CD4-positive, alpha-beta memory T cell (primary cell): ENCODE data around the gene EFR3B. TPM values are rescaled to one million over a fixed set of nuclear protein-coding genes. Genes with fewer than 3 reads are reported as not detected.

Experiments
- CTCF ChIA-PET: fragments of 350-600 bp; sonication (Branson Sonifier 250); formaldehyde crosslinking; loops from one replicate; lab custom pipeline; 2021; ENCODE audit warnings: inconsistent platforms; ENCODE audit not compliant: partially characterized antibody; lab: Charles Lee
- POLR2A ChIA-PET: fragments of 350-600 bp; sonication (Branson Sonifier 250); formaldehyde crosslinking; loops from one replicate; lab custom pipeline; 2021; ENCODE audit not compliant: partially characterized antibody; lab: Charles Lee
- DNase-seq, 5 donors: peaks; one replicate each; pipeline versions ENCODE4 v3.0.0 to v3.0.0-alpha.2; 2020 to 2022; ENCODE audit warnings: mixed read lengths in 1 of 5
- H3K27ac ChIP-seq: one replicate; pipeline ENCODE4 v1.7.0; 2013; ENCODE audit warnings: low read depth, low read length
- H3K27me3 ChIP-seq: 2 replicates; pipeline ENCODE4 v1.7.0; 2013; ENCODE audit warnings: mild to moderate bottlenecking, low read length, moderate library complexity; ENCODE audit not compliant: insufficient read depth
- H3K36me3 ChIP-seq: 2 replicates; pipeline ENCODE4 v1.7.0; 2013; ENCODE audit warnings: mild to moderate bottlenecking, low read length, moderate library complexity; ENCODE audit not compliant: insufficient read depth
- H3K4me1 ChIP-seq: 2 replicates; pipeline ENCODE4 v1.7.0; 2013; ENCODE audit warnings: mild to moderate bottlenecking, low read length, moderate library complexity; ENCODE audit not compliant: insufficient read depth
- H3K4me3 ChIP-seq, 2 donors: one replicate each; pipeline ENCODE4 v1.7.0; 2013; ENCODE audit warnings: low read length in 2 of 2, mild to moderate bottlenecking in 1 of 2
- H3K9me3 ChIP-seq, 2 donors: one replicate each; pipeline ENCODE4 v1.7.0; 2013; ENCODE audit warnings: low read length in 2 of 2, control low read depth in 1 of 2; ENCODE audit not compliant: control insufficient read depth in 1 of 2
- H3K27ac Mint-ChIP-seq, 7 donors: one replicate each; pipeline ENCODE4 v1.8.0; 2020 to 2021; ENCODE audit warnings: mixed read lengths in 7 of 7, mild to moderate bottlenecking in 6 of 7, inconsistent platforms in 3 of 7, moderate library complexity in 3 of 7
- H3K27me3 Mint-ChIP-seq, 2 donors: one replicate each; pipeline ENCODE4 v1.8.0; 2020 to 2021; ENCODE audit warnings: mixed read lengths in 2 of 2
- H3K36me3 Mint-ChIP-seq, 2 donors: one replicate each; pipeline ENCODE4 v1.8.0; 2020 to 2021; ENCODE audit warnings: mixed read lengths in 2 of 2, inconsistent platforms in 1 of 2, mild to moderate bottlenecking in 1 of 2
- H3K4me1 Mint-ChIP-seq, 4 donors: one replicate each; pipeline ENCODE4 v1.8.0; 2020 to 2021; ENCODE audit warnings: mixed read lengths in 4 of 4, mild to moderate bottlenecking in 1 of 4
- H3K4me3 Mint-ChIP-seq, 8 donors: one replicate each; pipeline ENCODE4 v1.8.0; 2020 to 2021; ENCODE audit warnings: mixed read lengths in 8 of 8, mild to moderate bottlenecking in 7 of 8, moderate library complexity in 6 of 8, inconsistent platforms in 3 of 8
- H3K9me3 Mint-ChIP-seq, 8 donors: one replicate each; pipeline ENCODE4 v1.8.0; 2020 to 2021; ENCODE audit warnings: mixed read lengths in 8 of 8, mild to moderate bottlenecking in 5 of 8, inconsistent platforms in 3 of 8, moderate library complexity in 1 of 8
- intact Hi-C: fragments of 100-400 bp; cut with micrococcal nuclease; formaldehyde crosslinking; loops from one replicate; pipeline ENCODE4 v1.15.1; 2023
- polyA plus RNA-seq, 2 donors: library from polyadenylated mRNA; unstranded; fragments of 300-500 nt; fragmentation: Illumina TruSeq; gene quantifications; one replicate each; pipeline ENCODE4 v1.2.3, GENCODE V29; 2021
- total RNA-seq, 2 experiments: library from RNA; stranded (reverse); gene quantifications; one replicate each; pipeline ENCODE4 v1.2.3, GENCODE V29; 2021

Gene EFR3B
- total and polyA plus RNA-seq, 4 experiments from 2014 or later: 0.07 to 0.14 (median 0.12) TPM; not detected in 1

DNA sequence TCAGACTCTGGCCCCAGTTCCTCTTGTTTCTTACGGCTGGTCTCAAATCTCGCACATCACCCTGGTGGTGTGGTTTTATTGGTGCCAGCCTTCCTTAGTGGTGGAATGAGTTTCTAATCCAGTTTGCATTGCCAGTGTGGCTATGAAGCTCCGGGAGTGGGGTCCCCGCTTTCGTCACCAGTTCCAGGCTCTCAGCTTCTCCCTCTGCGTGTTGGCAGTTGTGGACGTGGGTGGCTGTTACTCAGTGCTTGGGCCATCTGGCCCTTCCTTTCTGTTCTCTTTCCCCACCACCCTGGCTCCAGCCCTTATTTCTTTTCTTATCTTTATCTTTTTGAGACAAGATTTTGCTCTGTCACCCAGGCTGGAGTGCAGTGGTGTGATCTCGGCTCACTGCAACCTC, 30.1 kb downstream of the EFR3B start:
- no peak overlapping the region for H3K4me3 Mint-ChIP-seq

GRCh38 chr2:25072606-25073005, 30.7 kb downstream of the EFR3B start:
- CTCF ChIA-PET: interaction anchor here (1.4 kb wide), 1 partner anchor 11 kb away, joined by 4 read pairs; no protein-coding TSS in a partner anchor
- Histone ChIP-seq H3K27me3 (peaks cover 8% of the 10 kb centered on the region), H3K36me3 (no peaks in the 10 kb centered on the region), H3K4me3 (no peak overlapping the region), H3K4me1 (no peaks in the 10 kb centered on the region), H3K9me3 (no peaks in the 10 kb centered on the region), H3K27ac (no peak overlapping the region)
- Mint-ChIP-seq H3K27ac (no peak overlapping the region), H3K27me3 (peaks cover 11 to 12% of the 10 kb centered on the region in 2 donors), H3K4me3 (no peak overlapping the region), H3K4me1 (no peaks in the 10 kb centered on the region), H3K9me3 (no peaks in the 10 kb centered on the region), H3K36me3 (no peaks in the 10 kb centered on the region)
- no peak for DNase-seq
- POLR2A ChIA-PET: no interaction called here
- intact Hi-C loops: no loop called here

More for the DNA sequence above, 30.1 kb downstream of the EFR3B start:
- intact Hi-C loops: no loop called here
- POLR2A ChIA-PET: no interaction called here
- no peaks in the 10 kb centered on the region for H3K4me1 ChIP-seq
- no peak for DNase-seq
- no peaks in the 10 kb centered on the region for H3K36me3 ChIP-seq
- no peak overlapping the region for H3K27ac ChIP-seq
- peaks cover 11 to 13% of the 10 kb centered on the region in 2 donors for H3K27me3 Mint-ChIP-seq
- H3K27ac Mint-ChIP-seq: peak overlapping the region in 1 of 7 donors; percentile 30
- no peaks in the 10 kb centered on the region for H3K9me3 ChIP-seq
- no peak overlapping the region for H3K4me3 ChIP-seq
- peaks cover 0 to 2% of the 10 kb centered on the region in 2 donors for H3K36me3 Mint-ChIP-seq
- no peaks in the 10 kb centered on the region for H3K4me1 Mint-ChIP-seq
- CTCF ChIA-PET: interaction anchor here (0.6 to 1.4 kb wide), 2 partner anchors 11 to 449 kb away, joined by 3 to 4 read pairs; no protein-coding TSS in a partner anchor
- peaks cover 8% of the 10 kb centered on the region for H3K27me3 ChIP-seq
- peaks cover 0 to 3% (median 0%) of the 10 kb centered on the region in 8 donors for H3K9me3 Mint-ChIP-seq

GRCh38 chr2:25073025-25073424, 31.1 kb downstream of the EFR3B start:
- Histone ChIP-seq H3K4me1 (no peaks in the 10 kb centered on the region), H3K27me3 (peaks cover 8% of the 10 kb centered on the region), H3K36me3 (no peaks in the 10 kb centered on the region), H3K27ac (no peak overlapping the region), H3K9me3 (no peaks in the 10 kb centered on the region), H3K4me3 (no peak overlapping the region)
- H3K27ac Mint-ChIP-seq: no peak overlapping the region
- intact Hi-C loops: no loop called here
- peaks cover 13 to 14% of the 10 kb centered on the region in 2 donors for H3K27me3 Mint-ChIP-seq
- no peaks in the 10 kb centered on the region for H3K4me1 Mint-ChIP-seq
- ChIA-PET POLR2A (no interaction called here), CTCF (no interaction called here)
- no peak overlapping the region for H3K4me3 Mint-ChIP-seq
- no peaks in the 10 kb centered on the region for H3K36me3 Mint-ChIP-seq
- H3K9me3 Mint-ChIP-seq: no peaks in the 10 kb centered on the region
- no peak for DNase-seq

GRCh38 chr2:25073914-25074313, 32.0 kb downstream of the EFR3B start:
- H3K36me3 Mint-ChIP-seq: no peaks in the 10 kb centered on the region
- H3K4me1 Mint-ChIP-seq: no peaks in the 10 kb centered on the region
- peak overlapping the region in 2 of 7 donors; percentile 15 to 26 for H3K27ac Mint-ChIP-seq
- peaks cover 15 to 19% of the 10 kb centered on the region in 2 donors for H3K27me3 Mint-ChIP-seq
- no peak overlapping the region for H3K4me3 ChIP-seq
- H3K36me3 ChIP-seq: no peaks in the 10 kb centered on the region
- ChIA-PET CTCF (no interaction called here), POLR2A (no interaction called here)
- H3K4me3 Mint-ChIP-seq: no peak overlapping the region
- H3K27me3 ChIP-seq: peaks cover 13% of the 10 kb centered on the region
- H3K9me3 ChIP-seq: no peaks in the 10 kb centered on the region
- H3K27ac ChIP-seq: no peak overlapping the region
- no peaks in the 10 kb centered on the region for H3K9me3 Mint-ChIP-seq
- no peak for DNase-seq
- no peaks in the 10 kb centered on the region for H3K4me1 ChIP-seq
- intact Hi-C loops: no loop called here

DNA sequence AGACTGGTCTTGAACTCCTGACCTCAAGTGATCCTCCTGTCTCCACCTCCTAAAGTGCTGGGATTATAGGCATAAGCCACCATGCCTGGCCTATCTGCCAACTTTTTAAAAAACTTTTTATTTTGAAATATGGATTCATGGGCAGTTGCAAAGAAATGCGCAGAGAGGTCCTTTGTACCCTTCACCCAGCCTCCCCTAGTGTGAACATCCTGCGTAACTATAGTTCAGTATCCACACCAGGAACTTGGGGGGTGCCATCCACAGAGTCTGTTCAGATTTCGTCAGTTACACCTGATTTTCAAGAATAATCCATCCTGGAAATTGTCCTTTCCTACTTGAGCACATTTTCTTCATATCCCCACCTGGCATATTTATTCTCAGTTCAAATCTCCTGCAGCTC, 33.0 kb downstream of the EFR3B start:
- Histone ChIP-seq H3K27me3 (peaks cover 13% of the 10 kb centered on the region), H3K4me1 (no peaks in the 10 kb centered on the region), H3K27ac (no peak overlapping the region), H3K36me3 (no peaks in the 10 kb centered on the region), H3K9me3 (no peaks in the 10 kb centered on the region), H3K4me3 (no peak overlapping the region)
- Mint-ChIP-seq H3K27me3 (peaks cover 17 to 19% of the 10 kb centered on the region in 2 donors), H3K4me3 (no peak overlapping the region), H3K27ac (no peak overlapping the region), H3K36me3 (no peaks in the 10 kb centered on the region), H3K9me3 (no peaks in the 10 kb centered on the region), H3K4me1 (no peaks in the 10 kb centered on the region)
- intact Hi-C loops: no loop called here
- ChIA-PET POLR2A (no interaction called here), CTCF (no interaction called here)
- no peak for DNase-seq

DNA sequence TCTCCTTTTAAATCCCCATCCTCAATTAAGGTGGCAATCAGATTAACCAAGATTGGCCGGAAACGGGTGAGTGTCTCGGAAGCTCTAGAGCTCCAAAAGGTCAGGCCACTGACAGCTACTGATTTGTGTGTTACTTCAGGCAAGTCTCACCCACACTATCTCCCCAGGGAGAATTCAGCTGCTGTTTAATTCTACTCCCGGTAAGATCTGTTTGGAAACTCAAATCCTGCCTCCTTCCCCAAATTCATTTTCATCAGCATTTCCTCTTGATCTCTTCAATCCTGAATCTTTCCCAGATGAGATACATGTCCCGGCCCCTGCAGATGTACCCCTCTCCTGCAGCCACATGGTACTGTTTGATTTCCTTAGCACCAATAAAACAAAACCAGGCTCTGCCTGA, 34.9 kb downstream of the EFR3B start:
- CTCF ChIA-PET: interaction anchor here (1.0 kb wide), 1 partner anchor 12 kb away, joined by 3 read pairs; no protein-coding TSS in a partner anchor
- H3K4me3 ChIP-seq: no peak overlapping the region
- DNase-seq: no peak
- intact Hi-C loops: no loop called here
- H3K4me1 ChIP-seq: no peaks in the 10 kb centered on the region
- peaks cover 13% of the 10 kb centered on the region for H3K27me3 ChIP-seq
- no peaks in the 10 kb centered on the region for H3K36me3 ChIP-seq
- Mint-ChIP-seq H3K27me3 (peaks cover 17 to 19% of the 10 kb centered on the region in 2 donors), H3K4me1 (no peaks in the 10 kb centered on the region), H3K9me3 (no peaks in the 10 kb centered on the region), H3K27ac (peak overlapping the region in 1 of 7 donors; percentile 22), H3K36me3 (no peaks in the 10 kb centered on the region), H3K4me3 (no peak overlapping the region)
- H3K9me3 ChIP-seq: no peaks in the 10 kb centered on the region
- POLR2A ChIA-PET: no interaction called here
- no peak overlapping the region for H3K27ac ChIP-seq

DNA sequence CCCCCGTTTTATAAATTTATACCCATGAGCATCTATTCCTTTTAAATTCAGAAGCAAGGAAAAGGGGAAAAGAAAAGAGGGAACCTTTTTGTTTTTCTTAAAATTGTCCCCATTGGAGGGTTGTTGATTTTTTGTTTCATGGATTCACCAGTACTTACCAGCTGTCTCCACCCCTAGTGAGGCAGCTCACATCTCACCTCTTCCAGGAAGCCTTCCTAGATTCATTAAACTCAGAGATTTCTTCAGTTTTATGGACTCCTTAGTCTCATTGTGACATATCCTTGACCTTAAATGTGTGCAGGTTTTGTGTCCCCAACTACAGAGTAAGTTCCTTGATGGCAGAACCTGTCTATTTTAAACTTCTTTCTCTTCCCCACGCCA, 35.9 kb downstream of the EFR3B start:
- H3K4me3 Mint-ChIP-seq: no peak overlapping the region
- no peak overlapping the region for H3K4me3 ChIP-seq
- no peaks in the 10 kb centered on the region for H3K9me3 Mint-ChIP-seq
- H3K27ac Mint-ChIP-seq: no peak overlapping the region
- POLR2A ChIA-PET: no interaction called here
- H3K27me3 ChIP-seq: peaks cover 13% of the 10 kb centered on the region
- intact Hi-C loops: no loop called here
- no peaks in the 10 kb centered on the region for H3K4me1 Mint-ChIP-seq
- no peaks in the 10 kb centered on the region for H3K4me1 ChIP-seq
- peaks cover 16 to 19% of the 10 kb centered on the region in 2 donors for H3K27me3 Mint-ChIP-seq
- H3K9me3 ChIP-seq: no peaks in the 10 kb centered on the region
- no peaks in the 10 kb centered on the region for H3K36me3 ChIP-seq
- no peak overlapping the region for H3K27ac ChIP-seq
- no peaks in the 10 kb centered on the region for H3K36me3 Mint-ChIP-seq
- no peak for DNase-seq
- CTCF ChIA-PET: no interaction called here
